Measurements from ENCODE around the gene PRSS12. TPM values are rescaled to one million over a fixed set of nuclear protein-coding genes. Genes with fewer than 3 reads are reported as not detected.

PRSS12 gene
- total RNA-seq, 1 experiment from 2014 or later: 14.1 TPM

- no peak for TF ChIP-seq USF1 (CRISPR knock-in tag; IDR thresholded peaks at IDR 0.05)
- no peak for TF ChIP-seq ZNF423 (CRISPR knock-in tag; IDR thresholded peaks at IDR 0.05)
- TF ChIP-seq PRRX2 (CRISPR knock-in tag; IDR thresholded peaks at IDR 0.05): no peak
- no peak for TF ChIP-seq MAX (CRISPR knock-in tag; IDR thresholded peaks at IDR 0.05)
- no peak for TF ChIP-seq JAZF1 (CRISPR knock-in tag; IDR thresholded peaks at IDR 0.05)
- no peak for TF ChIP-seq NR3C1 (CRISPR knock-in tag; conservative IDR thresholded peaks at IDR 0.05; ENCODE audit: low read depth)
- no peak for TF ChIP-seq NFYB (CRISPR knock-in tag; conservative IDR thresholded peaks at IDR 0.05; ENCODE audit: low read depth)
- no peak for TF ChIP-seq ATF1 (CRISPR knock-in tag; IDR thresholded peaks at IDR 0.05)
- TF ChIP-seq E2F1 (CRISPR knock-in tag; IDR thresholded peaks at IDR 0.05): no peak
- POLR2A ChIA-PET: no interaction called here
Observed at GRCh38 chr4:118249890-118250289, 102.9 kb downstream of the PRSS12 start.

DNA sequence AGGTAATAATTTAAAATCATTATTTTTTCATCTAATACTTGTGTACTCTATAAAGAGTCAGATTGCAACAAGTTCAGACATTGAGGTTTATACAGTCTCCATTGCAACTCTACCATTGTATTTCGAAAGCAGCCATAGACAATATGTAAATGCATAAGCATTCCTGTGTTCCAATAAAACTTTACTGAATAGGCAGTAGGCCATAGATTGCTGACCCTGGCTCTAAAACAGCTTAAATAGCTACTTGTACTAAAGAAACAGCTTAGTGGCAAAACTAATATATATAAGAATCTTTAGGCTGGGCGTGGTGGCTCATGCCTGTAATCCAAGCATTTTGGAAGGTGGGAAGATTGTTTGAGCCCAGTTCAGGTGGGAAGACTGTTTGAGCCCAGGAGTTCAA lies 115.3 kb downstream of the PRSS12 start:
- TF ChIP-seq ZNF425 (CRISPR knock-in tag; conservative IDR thresholded peaks at IDR 0.05): no peak
- TF ChIP-seq CDX4 (CRISPR knock-in tag; IDR thresholded peaks at IDR 0.05; ENCODE audit: borderline replicate concordance): no peak
- no peak for TF ChIP-seq GTF2I (CRISPR knock-in tag; conservative IDR thresholded peaks at IDR 0.05)
- TF ChIP-seq ZNF512 (CRISPR knock-in tag; IDR thresholded peaks at IDR 0.05; ENCODE audit: borderline replicate concordance): no peak
- no peak for TF ChIP-seq RORB (CRISPR knock-in tag; IDR thresholded peaks at IDR 0.05)
- TF ChIP-seq ZNF423 (CRISPR knock-in tag; IDR thresholded peaks at IDR 0.05): no peak
- no peak for TF ChIP-seq ETV6 (CRISPR knock-in tag; IDR thresholded peaks at IDR 0.05)
- no peak for TF ChIP-seq JUN (CRISPR knock-in tag; IDR thresholded peaks at IDR 0.05)
- no peak for TF ChIP-seq MYBL2 (CRISPR knock-in tag; IDR thresholded peaks at IDR 0.05)
- TF ChIP-seq, protein P1, sequence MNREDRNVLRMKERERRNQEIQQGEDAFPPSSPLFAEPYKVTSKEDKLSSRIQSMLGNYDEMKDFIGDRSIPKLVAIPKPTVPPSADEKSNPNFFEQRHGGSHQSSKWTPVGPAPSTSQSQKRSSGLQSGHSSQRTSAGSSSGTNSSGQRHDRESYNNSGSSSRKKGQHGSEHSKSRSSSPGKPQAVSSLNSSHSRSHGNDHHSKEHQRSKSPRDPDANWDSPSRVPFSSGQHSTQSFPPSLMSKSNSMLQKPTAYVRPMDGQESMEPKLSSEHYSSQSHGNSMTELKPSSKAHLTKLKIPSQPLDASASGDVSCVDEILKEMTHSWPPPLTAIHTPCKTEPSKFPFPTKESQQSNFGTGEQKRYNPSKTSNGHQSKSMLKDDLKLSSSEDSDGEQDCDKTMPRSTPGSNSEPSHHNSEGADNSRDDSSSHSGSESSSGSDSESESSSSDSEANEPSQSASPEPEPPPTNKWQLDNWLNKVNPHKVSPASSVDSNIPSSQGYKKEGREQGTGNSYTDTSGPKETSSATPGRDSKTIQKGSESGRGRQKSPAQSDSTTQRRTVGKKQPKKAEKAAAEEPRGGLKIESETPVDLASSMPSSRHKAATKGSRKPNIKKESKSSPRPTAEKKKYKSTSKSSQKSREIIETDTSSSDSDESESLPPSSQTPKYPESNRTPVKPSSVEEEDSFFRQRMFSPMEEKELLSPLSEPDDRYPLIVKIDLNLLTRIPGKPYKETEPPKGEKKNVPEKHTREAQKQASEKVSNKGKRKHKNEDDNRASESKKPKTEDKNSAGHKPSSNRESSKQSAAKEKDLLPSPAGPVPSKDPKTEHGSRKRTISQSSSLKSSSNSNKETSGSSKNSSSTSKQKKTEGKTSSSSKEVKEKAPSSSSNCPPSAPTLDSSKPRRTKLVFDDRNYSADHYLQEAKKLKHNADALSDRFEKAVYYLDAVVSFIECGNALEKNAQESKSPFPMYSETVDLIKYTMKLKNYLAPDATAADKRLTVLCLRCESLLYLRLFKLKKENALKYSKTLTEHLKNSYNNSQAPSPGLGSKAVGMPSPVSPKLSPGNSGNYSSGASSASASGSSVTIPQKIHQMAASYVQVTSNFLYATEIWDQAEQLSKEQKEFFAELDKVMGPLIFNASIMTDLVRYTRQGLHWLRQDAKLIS (CRISPR knock-in tag; IDR thresholded peaks at IDR 0.05; ENCODE audit: borderline replicate concordance): no peak
- TF ChIP-seq EMX1 (CRISPR knock-in tag; IDR thresholded peaks at IDR 0.05): no peak
- TF ChIP-seq MAX (CRISPR knock-in tag; IDR thresholded peaks at IDR 0.05): no peak
- TF ChIP-seq PRRX2 (CRISPR knock-in tag; IDR thresholded peaks at IDR 0.05): no peak
- TF ChIP-seq ZNF121 (CRISPR knock-in tag; IDR thresholded peaks at IDR 0.05): no peak
- no peak for TF ChIP-seq ZNF416 (CRISPR knock-in tag; IDR thresholded peaks at IDR 0.05)
- TF ChIP-seq NFATC4 (CRISPR knock-in tag; IDR thresholded peaks at IDR 0.05): no peak
- no peak for TF ChIP-seq FOXK1 (CRISPR knock-in tag; IDR thresholded peaks at IDR 0.05)
- CTCF ChIA-PET: no interaction called here
- H3K4me1 Mint-ChIP-seq: peaks cover 15% of the 10 kb centered on the region

More at GRCh38 chr4:118249890-118250289, 102.9 kb downstream of the PRSS12 start:
- ATAC-seq (no peak), DNase-seq (ENCODE audit: low spot score) (no peak)
- CTCF ChIA-PET: no interaction called here
- Mint-ChIP-seq H3K36me3 (peaks cover 2% of the 10 kb centered on the region; the same call in 1 of the 2 replicates), H3K27ac (no peak overlapping the region), H3K27me3 (ENCODE audit: low read depth) (no peaks in the 10 kb centered on the region), H3K4me3 (no peak overlapping the region), H3K9me3 (peaks cover 12% of the 10 kb centered on the region), H3K4me1 (no peaks in the 10 kb centered on the region)

More for the DNA sequence above, 115.3 kb downstream of the PRSS12 start:
- DNase-seq (ENCODE audit: low spot score) (no peak), ATAC-seq (no peak)
- no peaks in the 10 kb centered on the region for H3K36me3 Mint-ChIP-seq
- no peak overlapping the region for H3K27ac Mint-ChIP-seq
- no peaks in the 10 kb centered on the region for H3K9me3 Mint-ChIP-seq
- no peak overlapping the region for H3K4me3 Mint-ChIP-seq
- POLR2A ChIA-PET: no interaction called here
- H3K27me3 Mint-ChIP-seq (ENCODE audit: low read depth): no peaks in the 10 kb centered on the region

Measured in WTC11 (cell line).